Ishikawa (cell line): Measurements from ENCODE around the gene UCKL1.

Experiments
- CEBPB ChIP-seq: IDR thresholded peaks from 2 replicates; pipeline ENCODE4 v1.6.1; 2012
- CREB1 ChIP-seq: IDR thresholded peaks from 2 replicates; pipeline ENCODE4 v1.6.1; 2012; ENCODE audit warnings: low read depth
- EGR1 ChIP-seq: IDR thresholded peaks from 2 replicates; pipeline ENCODE4 v1.6.1; 2012
- EP300 ChIP-seq: IDR thresholded peaks from 2 replicates; pipeline ENCODE4 v1.6.1; 2012; ENCODE audit warnings: borderline replicate concordance
- FOXM1 ChIP-seq: IDR thresholded peaks from 2 replicates; pipeline ENCODE4 v1.6.1; 2012; ENCODE audit warnings: low read depth, borderline replicate concordance
- MAX ChIP-seq: IDR thresholded peaks from 2 replicates; pipeline ENCODE4 v1.6.1; 2012
- NFIC ChIP-seq: IDR thresholded peaks from 2 replicates; pipeline ENCODE4 v1.6.1; 2012
- RAD21 ChIP-seq: IDR thresholded peaks from 2 replicates; pipeline ENCODE4 v1.6.1; 2012; ENCODE audit warnings: low read depth
- REST ChIP-seq: IDR thresholded peaks from 2 replicates; pipeline ENCODE4 v1.6.1; 2012; ENCODE audit warnings: low read depth, mild to moderate bottlenecking
- TAF1 ChIP-seq: IDR thresholded peaks from 2 replicates; pipeline ENCODE4 v1.6.1; 2012; ENCODE audit warnings: low read depth, mild to moderate bottlenecking
- TCF12 ChIP-seq: IDR thresholded peaks from 2 replicates; pipeline ENCODE4 v1.6.1; 2012; ENCODE audit warnings: low read depth
- TEAD4 ChIP-seq: IDR thresholded peaks from 2 replicates; pipeline ENCODE4 v1.6.1; 2012
- USF1 ChIP-seq: IDR thresholded peaks from 2 replicates; pipeline ENCODE4 v1.6.1; 2012
- YY1 ChIP-seq: IDR thresholded peaks from 2 replicates; pipeline ENCODE4 v1.6.1; 2012; ENCODE audit warnings: low read depth
- ZBTB7A ChIP-seq: IDR thresholded peaks from 2 replicates; pipeline ENCODE4 v1.6.1; 2012; ENCODE audit warnings: low read depth

The UCKL1 gene

GRCh38 chr20:63955827-63956663 is at the start of gene UCKL1:
UCKL1 (minus strand) TSS chr20:63956416; CDS start chr20:63956372, 44 bp downstream.
- TF ChIP-seq YY1 (peak; percentile 85), REST (no peak), ZBTB7A (peak; percentile 80; the same call in 1 of the 2 replicates), FOXM1 (no peak), EGR1 (no peak), CEBPB (no peak), CREB1 (no peak; the same call in 1 of the 2 replicates), RAD21 (0 out of 2 replicates have a peak, but pooled peaks have one; percentile 1), EP300 (no peak), USF1 (peak; percentile 92), TEAD4 (no peak), NFIC (no peak), TAF1 (peak; percentile 69), MAX (peak; percentile 89), TCF12 (peak; percentile 69; the same call in 1 of the 2 replicates)

- TF ChIP-seq ZBTB7A (no peak), RAD21 (no peak), EP300 (no peak), NFIC (no peak), MAX (no peak), CREB1 (no peak), REST (no peak)
Measured at GRCh38 chr20:64005394-64005793, 49.2 kb upstream of the UCKL1 start.

GRCh38 chr20:64003960-64004725 is 47.9 kb upstream of the UCKL1 start:
- no peak for TF ChIP-seq FOXM1
- no peak for TF ChIP-seq TAF1
- TF ChIP-seq EP300: no peak
- TF ChIP-seq CREB1: no peak
- TF ChIP-seq YY1: no peak
- TF ChIP-seq EGR1: no peak
- no peak for TF ChIP-seq NFIC
- no peak for TF ChIP-seq CEBPB
- no peak for TF ChIP-seq ZBTB7A
- TF ChIP-seq RAD21: no peak
- no peak for TF ChIP-seq TCF12
- no peak for TF ChIP-seq TEAD4
- TF ChIP-seq MAX: no peak
- no peak for TF ChIP-seq USF1
- TF ChIP-seq REST: no peak
